ENCODE data around the gene VAV3.

GRCh38 chr1:107748531-107748930 is 216.4 kb downstream of the VAV3 start:
- TF ChIP-seq CTCF (conservative IDR thresholded peaks at IDR 0.05 in 1 of 2, IDR thresholded peaks at IDR 0.05 in 1 of 2; ENCODE audit: low read depth in 1 of 2, low read length in 2 of 2) (peak; percentile 21 to 43), EZH2 (IDR thresholded peaks at IDR 0.05; ENCODE audit: low read length, missing control alignments) (no peak)

Measured in fibroblast of lung (primary cell).